ENCODE results near the gene HLCS.

HLCS gene

DNA sequence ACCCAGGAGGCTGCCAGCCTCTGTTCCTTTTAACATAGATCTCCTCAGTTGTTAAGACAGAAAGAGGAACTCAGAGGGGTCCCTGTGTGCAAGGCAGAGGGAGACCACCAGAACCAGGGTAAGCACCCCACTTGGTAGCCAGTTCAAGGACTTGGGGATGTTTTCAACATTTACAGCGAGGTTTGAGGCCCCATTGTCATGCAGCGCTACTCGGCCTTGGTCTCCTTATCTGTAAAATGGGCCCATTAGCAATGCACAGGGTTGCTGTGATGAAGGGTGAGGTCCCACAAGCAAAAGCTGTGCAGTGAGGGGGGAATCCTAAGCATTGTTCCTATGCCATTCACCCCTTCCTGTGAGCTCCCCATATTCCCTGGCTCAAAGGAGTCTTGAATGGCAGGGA is 263.3 kb downstream of the HLCS start:
- no peak overlapping the region for H3K9ac ChIP-seq (ENCODE audit: low read length)
- no peaks in the 10 kb centered on the region for H3K9me2 ChIP-seq (replicated peaks; ENCODE audit: insufficient read depth, low read length)
- H3K4me1 ChIP-seq (ENCODE audit: low read length) = peaks cover 7% of the 10 kb centered on the region; the same call in 1 of the 2 replicates
- peaks cover 90% of the 10 kb centered on the region for H3K27me3 ChIP-seq (replicated peaks; ENCODE audit: insufficient read depth, low read length)
- no peaks in the 10 kb centered on the region for H3K9me3 ChIP-seq (replicated peaks; ENCODE audit: insufficient read depth, low read length)
- no peak overlapping the region for H3K27ac ChIP-seq (ENCODE audit: low read length)
- TF ChIP-seq CTCF (IDR thresholded peaks at IDR 0.05; ENCODE audit: low read length) (no peak), EZH2phosphoT487 (IDR thresholded peaks at IDR 0.05; ENCODE audit: low read length) (no peak), EZH2 (optimal IDR thresholded peaks at IDR 0.05; ENCODE audit: low read depth, low read length) (no peak)
- DNase-seq = no peak
- H4K20me1 ChIP-seq (ENCODE audit: insufficient read depth, low read length) = no peaks in the 10 kb centered on the region
- no peak overlapping the region for H3K4me2 ChIP-seq (ENCODE audit: low read depth, low read length)
- no peak overlapping the region for H2AFZ ChIP-seq (ENCODE audit: low read length)
- H3K36me3 ChIP-seq (replicated peaks; ENCODE audit: insufficient read depth, low read length) = no peaks in the 10 kb centered on the region
- no peak overlapping the region for H3K4me3 ChIP-seq (ENCODE audit: low read length)
- no peaks in the 10 kb centered on the region for H3K79me2 ChIP-seq (ENCODE audit: low read length)
- no peaks in the 10 kb centered on the region for H3F3A ChIP-seq (ENCODE audit: insufficient read depth, low read length)

DNA sequence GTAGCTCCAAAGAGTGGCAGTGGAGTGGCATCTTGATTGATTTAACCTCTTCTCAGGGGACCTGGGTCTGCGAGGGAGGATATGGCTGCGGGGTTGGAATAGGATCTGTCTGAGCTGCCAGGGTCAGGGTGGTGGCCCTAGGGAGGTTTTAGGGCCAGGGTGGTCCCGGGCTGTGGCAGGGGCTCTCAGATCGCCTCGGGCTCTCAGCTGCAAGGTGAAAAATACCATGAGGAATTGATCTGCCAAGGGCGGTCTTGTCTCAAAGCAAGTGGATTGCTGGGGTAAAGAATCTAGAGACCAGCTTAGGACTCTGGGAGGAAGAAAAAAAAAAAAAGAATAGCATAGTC is 263.9 kb downstream of the HLCS start:
- Histone ChIP-seq H2AFZ (ENCODE audit: low read length) (no peak overlapping the region), H4K20me1 (ENCODE audit: insufficient read depth, low read length) (no peaks in the 10 kb centered on the region), H3K9me2 (replicated peaks; ENCODE audit: insufficient read depth, low read length) (no peaks in the 10 kb centered on the region), H3K36me3 (replicated peaks; ENCODE audit: insufficient read depth, low read length) (no peaks in the 10 kb centered on the region), H3K79me2 (ENCODE audit: low read length) (no peaks in the 10 kb centered on the region), H3K27ac (ENCODE audit: low read length) (no peak overlapping the region), H3K4me1 (ENCODE audit: low read length) (peaks cover 7% of the 10 kb centered on the region; the same call in 1 of the 2 replicates), H3K9me3 (replicated peaks; ENCODE audit: insufficient read depth, low read length) (no peaks in the 10 kb centered on the region), H3K4me3 (ENCODE audit: low read length) (no peak overlapping the region), H3F3A (ENCODE audit: insufficient read depth, low read length) (no peaks in the 10 kb centered on the region), H3K4me2 (ENCODE audit: low read depth, low read length) (no peak overlapping the region), H3K27me3 (replicated peaks; ENCODE audit: insufficient read depth, low read length) (peaks cover 90% of the 10 kb centered on the region), H3K9ac (ENCODE audit: low read length) (no peak overlapping the region)
- TF ChIP-seq EZH2phosphoT487 (IDR thresholded peaks at IDR 0.05; ENCODE audit: low read length) = no peak
- no peak for TF ChIP-seq EZH2 (optimal IDR thresholded peaks at IDR 0.05; ENCODE audit: low read depth, low read length)
- no peak for TF ChIP-seq CTCF (IDR thresholded peaks at IDR 0.05; ENCODE audit: low read length)
- DNase-seq = no peak

DNA sequence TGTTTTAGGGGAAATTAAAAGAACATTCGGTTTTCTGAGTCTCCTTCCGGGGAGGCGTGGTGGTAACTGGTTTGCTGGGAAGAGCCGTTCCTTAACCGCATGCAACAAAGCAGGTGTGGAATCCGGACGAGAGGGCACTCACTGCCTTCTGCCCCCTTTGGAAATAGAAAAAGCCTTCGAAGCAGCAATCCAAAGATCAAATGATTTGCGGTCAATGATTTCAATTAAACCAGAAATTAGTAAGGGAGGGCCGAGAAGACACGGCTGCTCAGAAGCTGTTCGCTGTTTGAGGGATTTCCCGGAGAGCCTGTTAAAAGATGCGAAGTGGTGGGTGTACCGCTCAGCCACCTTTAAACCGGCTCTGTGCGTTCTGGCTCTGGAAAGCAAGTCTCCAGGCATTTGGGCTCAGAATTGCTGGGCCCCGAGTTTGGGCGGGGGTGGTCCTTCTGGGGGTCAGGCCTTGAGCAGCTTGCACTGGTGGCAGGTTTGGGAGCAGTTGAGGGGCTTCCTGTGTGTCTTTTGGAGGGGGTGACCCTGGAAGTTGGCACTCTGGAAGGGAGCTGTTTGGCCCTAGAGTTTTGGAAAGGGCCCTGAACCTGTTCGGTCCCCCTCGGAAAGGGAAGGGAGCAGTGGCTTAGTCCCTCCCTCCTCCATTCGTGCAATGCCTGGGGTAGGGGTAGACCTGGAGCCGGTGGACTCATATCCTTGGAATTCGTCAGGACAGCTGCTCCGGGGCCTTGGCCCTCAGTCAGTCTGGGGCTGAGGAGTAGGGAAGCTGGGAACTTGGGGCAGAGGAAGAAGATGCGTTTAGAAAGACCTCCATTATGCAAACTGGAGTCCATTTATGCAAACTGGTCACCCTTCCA is 264.5 kb downstream of the HLCS start:
- H3F3A ChIP-seq (ENCODE audit: insufficient read depth, low read length) = no peaks in the 10 kb centered on the region
- H3K79me2 ChIP-seq (ENCODE audit: low read length) = no peaks in the 10 kb centered on the region
- H2AFZ ChIP-seq (ENCODE audit: low read length) = no peak overlapping the region
- no peak overlapping the region for H3K4me3 ChIP-seq (ENCODE audit: low read length)
- peaks cover 7% of the 10 kb centered on the region; the same call in 1 of the 2 replicates for H3K4me1 ChIP-seq (ENCODE audit: low read length)
- no peaks in the 10 kb centered on the region for H3K9me3 ChIP-seq (replicated peaks; ENCODE audit: insufficient read depth, low read length)
- H3K36me3 ChIP-seq (replicated peaks; ENCODE audit: insufficient read depth, low read length) = no peaks in the 10 kb centered on the region
- no peak overlapping the region for H3K4me2 ChIP-seq (ENCODE audit: low read depth, low read length)
- TF ChIP-seq CTCF (IDR thresholded peaks at IDR 0.05; ENCODE audit: low read length) = no peak
- no peak for TF ChIP-seq EZH2phosphoT487 (IDR thresholded peaks at IDR 0.05; ENCODE audit: low read length)
- TF ChIP-seq EZH2 (optimal IDR thresholded peaks at IDR 0.05; ENCODE audit: low read depth, low read length) = no peak
- no peaks in the 10 kb centered on the region for H4K20me1 ChIP-seq (ENCODE audit: insufficient read depth, low read length)
- no peak overlapping the region for H3K9ac ChIP-seq (ENCODE audit: low read length)
- no peaks in the 10 kb centered on the region for H3K9me2 ChIP-seq (replicated peaks; ENCODE audit: insufficient read depth, low read length)
- H3K27ac ChIP-seq (ENCODE audit: low read length) = no peak overlapping the region
- H3K27me3 ChIP-seq (replicated peaks; ENCODE audit: insufficient read depth, low read length) = peaks cover 89% of the 10 kb centered on the region
- no peak for DNase-seq
